Stimulated activated CD8-positive, alpha-beta memory T cell treated with anti-CD3 and anti-CD28 coated beads, Interleukin-4, amount 100 ng/mL, for 1 hour (primary cell): Measurements from ENCODE around the gene PMAIP1.

Experiments used
- DNase-seq, 2 donors: peaks; one replicate each; pipeline ENCODE4 v3.0.0-alpha.2; 2020; ENCODE audit warnings: low read depth in 2 of 2, low spot score in 1 of 2

The PMAIP1 gene

GRCh38 chr18:59951591-59951990, 51.8 kb downstream of the PMAIP1 start:
- DNase-seq, result no peak

GRCh38 chr18:59952283-59953007, 52.6 kb downstream of the PMAIP1 start:
- no peak for DNase-seq
